ENCODE measurements around the gene ADRA2B.

The ADRA2B gene

GRCh38 chr2:96124406-96125265, 8.3 kb upstream of the ADRA2B start:
- no peak for DNase-seq (ENCODE audit: low read depth, low spot score)
- Histone ChIP-seq H3K9me3 (ENCODE audit: control insufficient read depth, insufficient read depth, low read length) (no peaks in the 10 kb centered on the region), H3K4me1 (ENCODE audit: control insufficient read depth, insufficient read depth, low read length) (no peaks in the 10 kb centered on the region), H3K4me3 (ENCODE audit: low read length) (no peak overlapping the region), H3K36me3 (ENCODE audit: control insufficient read depth, insufficient read depth, low read length) (no peaks in the 10 kb centered on the region), H3K27me3 (ENCODE audit: control insufficient read depth, insufficient read depth, low read length) (no peaks in the 10 kb centered on the region), H3K27ac (ENCODE audit: low read length) (no peak overlapping the region)
- no CpG with 5 or more reads among the region's 14 CpGs for WGBS (ENCODE audit: insufficient coverage, insufficient read length)

- no peak for DNase-seq (ENCODE audit: low read depth, low spot score)
- Histone ChIP-seq H3K36me3 (ENCODE audit: control insufficient read depth, insufficient read depth, low read length) (no peaks in the 10 kb centered on the region), H3K27ac (ENCODE audit: low read length) (no peak overlapping the region), H3K27me3 (ENCODE audit: control insufficient read depth, insufficient read depth, low read length) (no peaks in the 10 kb centered on the region), H3K4me3 (ENCODE audit: low read length) (no peak overlapping the region), H3K4me1 (ENCODE audit: control insufficient read depth, insufficient read depth, low read length) (no peaks in the 10 kb centered on the region), H3K9me3 (ENCODE audit: control insufficient read depth, insufficient read depth, low read length) (no peaks in the 10 kb centered on the region)
- no CpG with 5 or more reads among the region's 11 CpGs for WGBS (ENCODE audit: insufficient coverage, insufficient read length)
Measured at GRCh38 chr2:96123936-96124335, 7.6 kb upstream of the ADRA2B start.

- Histone ChIP-seq H3K36me3 (ENCODE audit: control insufficient read depth, insufficient read depth, low read length) (no peaks in the 10 kb centered on the region), H3K4me3 (ENCODE audit: low read length) (no peak overlapping the region), H3K4me1 (ENCODE audit: control insufficient read depth, insufficient read depth, low read length) (no peaks in the 10 kb centered on the region), H3K27ac (ENCODE audit: low read length) (no peak overlapping the region), H3K27me3 (ENCODE audit: control insufficient read depth, insufficient read depth, low read length) (no peaks in the 10 kb centered on the region), H3K9me3 (ENCODE audit: control insufficient read depth, insufficient read depth, low read length) (no peaks in the 10 kb centered on the region)
- no peak for DNase-seq (ENCODE audit: low read depth, low spot score)
- WGBS (ENCODE audit: insufficient coverage, insufficient read length), result no CpG with 5 or more reads among the region's 1 CpG
Measured at GRCh38 chr2:96123290-96123689, 6.9 kb upstream of the ADRA2B start.

- H3K27me3 ChIP-seq (ENCODE audit: control insufficient read depth, insufficient read depth, low read length), result no peaks in the 10 kb centered on the region
- H3K36me3 ChIP-seq (ENCODE audit: control insufficient read depth, insufficient read depth, low read length), result no peaks in the 10 kb centered on the region
- H3K4me1 ChIP-seq (ENCODE audit: control insufficient read depth, insufficient read depth, low read length), result no peaks in the 10 kb centered on the region
- no peaks in the 10 kb centered on the region for H3K9me3 ChIP-seq (ENCODE audit: control insufficient read depth, insufficient read depth, low read length)
- H3K27ac ChIP-seq (ENCODE audit: low read length), result no peak overlapping the region
- DNase-seq (ENCODE audit: low read depth, low spot score), result no peak
- no peak overlapping the region for H3K4me3 ChIP-seq (ENCODE audit: low read length)
- no CpG with 5 or more reads among the region's 5 CpGs for WGBS (ENCODE audit: insufficient coverage, insufficient read length)
Measured at GRCh38 chr2:96122391-96122790, 6.0 kb upstream of the ADRA2B start.

- no peak overlapping the region for H3K27ac ChIP-seq (ENCODE audit: low read length)
- no peaks in the 10 kb centered on the region for H3K9me3 ChIP-seq (ENCODE audit: control insufficient read depth, insufficient read depth, low read length)
- H3K4me1 ChIP-seq (ENCODE audit: control insufficient read depth, insufficient read depth, low read length), result no peaks in the 10 kb centered on the region
- WGBS (ENCODE audit: insufficient coverage, insufficient read length), result no CpG with 5 or more reads among the region's 4 CpGs
- H3K27me3 ChIP-seq (ENCODE audit: control insufficient read depth, insufficient read depth, low read length), result no peaks in the 10 kb centered on the region
- H3K36me3 ChIP-seq (ENCODE audit: control insufficient read depth, insufficient read depth, low read length), result no peaks in the 10 kb centered on the region
- no peak for DNase-seq (ENCODE audit: low read depth, low spot score)
- H3K4me3 ChIP-seq (ENCODE audit: low read length), result no peak overlapping the region
Measured at GRCh38 chr2:96121414-96121813, 5.0 kb upstream of the ADRA2B start.

- Histone ChIP-seq H3K4me3 (ENCODE audit: low read length) (no peak overlapping the region), H3K4me1 (ENCODE audit: control insufficient read depth, insufficient read depth, low read length) (no peaks in the 10 kb centered on the region; the same call in 1 of the 2 replicates), H3K27me3 (ENCODE audit: control insufficient read depth, insufficient read depth, low read length) (no peaks in the 10 kb centered on the region), H3K36me3 (ENCODE audit: control insufficient read depth, insufficient read depth, low read length) (no peaks in the 10 kb centered on the region), H3K27ac (ENCODE audit: low read length) (no peak overlapping the region), H3K9me3 (ENCODE audit: control insufficient read depth, insufficient read depth, low read length) (no peaks in the 10 kb centered on the region)
- no peak for DNase-seq (ENCODE audit: low read depth, low spot score)
- no CpG with 5 or more reads among the region's 7 CpGs for WGBS (ENCODE audit: insufficient coverage, insufficient read length)
Measured at GRCh38 chr2:96120991-96121390, 4.6 kb upstream of the ADRA2B start.

- Histone ChIP-seq H3K27me3 (ENCODE audit: control insufficient read depth, insufficient read depth, low read length) (no peaks in the 10 kb centered on the region; the same call in 1 of the 2 replicates), H3K27ac (ENCODE audit: low read length) (no peak overlapping the region), H3K9me3 (ENCODE audit: control insufficient read depth, insufficient read depth, low read length) (no peaks in the 10 kb centered on the region), H3K36me3 (ENCODE audit: control insufficient read depth, insufficient read depth, low read length) (no peaks in the 10 kb centered on the region), H3K4me3 (ENCODE audit: low read length) (no peak overlapping the region), H3K4me1 (ENCODE audit: control insufficient read depth, insufficient read depth, low read length) (no peaks in the 10 kb centered on the region; the same call in 1 of the 2 replicates)
- WGBS (ENCODE audit: insufficient coverage, insufficient read length), result no CpG with 5 or more reads among the region's 11 CpGs
- no peak for DNase-seq (ENCODE audit: low read depth, low spot score)
Measured at GRCh38 chr2:96120091-96120720, 3.8 kb upstream of the ADRA2B start.

GRCh38 chr2:96119389-96119751, 3.0 kb upstream of the ADRA2B start:
- H3K4me1 ChIP-seq (ENCODE audit: control insufficient read depth, insufficient read depth, low read length), result no peaks in the 10 kb centered on the region; the same call in 1 of the 2 replicates
- WGBS (ENCODE audit: insufficient coverage, insufficient read length), result no CpG with 5 or more reads among the region's 5 CpGs
- H3K4me3 ChIP-seq (ENCODE audit: low read length), result no peak overlapping the region
- no peaks in the 10 kb centered on the region for H3K36me3 ChIP-seq (ENCODE audit: control insufficient read depth, insufficient read depth, low read length)
- no peak for DNase-seq (ENCODE audit: low read depth, low spot score)
- no peaks in the 10 kb centered on the region; the same call in 1 of the 2 replicates for H3K27me3 ChIP-seq (ENCODE audit: control insufficient read depth, insufficient read depth, low read length)
- no peak overlapping the region for H3K27ac ChIP-seq (ENCODE audit: low read length)
- no peaks in the 10 kb centered on the region for H3K9me3 ChIP-seq (ENCODE audit: control insufficient read depth, insufficient read depth, low read length)

- no CpG with 5 or more reads among the region's 13 CpGs for WGBS (ENCODE audit: insufficient coverage, insufficient read length)
- H3K27ac ChIP-seq (ENCODE audit: low read length), result no peak overlapping the region
- no peaks in the 10 kb centered on the region; the same call in 1 of the 2 replicates for H3K27me3 ChIP-seq (ENCODE audit: control insufficient read depth, insufficient read depth, low read length)
- no peak for DNase-seq (ENCODE audit: low read depth, low spot score)
- H3K4me1 ChIP-seq (ENCODE audit: control insufficient read depth, insufficient read depth, low read length), result no peaks in the 10 kb centered on the region; the same call in 1 of the 2 replicates
- H3K4me3 ChIP-seq (ENCODE audit: low read length), result no peak overlapping the region
- no peaks in the 10 kb centered on the region for H3K9me3 ChIP-seq (ENCODE audit: control insufficient read depth, insufficient read depth, low read length)
- H3K36me3 ChIP-seq (ENCODE audit: control insufficient read depth, insufficient read depth, low read length), result no peaks in the 10 kb centered on the region
Measured at GRCh38 chr2:96118698-96119388, 2.5 kb upstream of the ADRA2B start.
